IMR-90 (cell line): Measurements from ENCODE around the gene PAM16. TPM values are rescaled to one million over a fixed set of nuclear protein-coding genes. Genes with fewer than 3 reads are reported as not detected.

Experiments used
- ATAC-seq: fragments of 200-7000 bp; cut with Tn5 transposase; 2 replicates; pipeline ENCODE4 v1.9.1; 2020; ENCODE audit warnings: low read depth, mild to moderate bottlenecking, moderate library complexity
- BruUV-seq: library from RNA; stranded (reverse); fragments of 400-500 nt; replicated peaks from 2 replicates; lab custom pipeline; 2021; lab: Mats Ljungman, UMichigan
- CTCF ChIA-PET: fragments of 300-600 bp; formaldehyde crosslinking; extraction: SDS; loops from one replicate; lab custom pipeline; 2021; ENCODE audit warnings: antibody characterized with exemption; lab: Yijun Ruan, JAX
- POLR2A ChIA-PET: fragments of 300-600 bp; sonication (Branson Sonifier 250); formaldehyde crosslinking; loops from one replicate; lab custom pipeline; 2022; ENCODE audit warnings: antibody characterized with exemption; ENCODE audit not compliant: unreplicated experiment; lab: Charles Lee
- DNase-seq: peaks from one replicate; pipeline ENCODE4 v3.0.0; 2013
- H2AFZ ChIP-seq: replicated peaks from 2 replicates; pipeline ENCODE3; 2013; ENCODE audit warnings: low read length, mild to moderate bottlenecking; ENCODE audit not compliant: poor library complexity
- H2AK5ac ChIP-seq: 2 replicates; pipeline ENCODE4 v1.6.1; 2013; ENCODE audit warnings: low read depth, low read length, inconsistent platforms
- H2AK9ac ChIP-seq: replicated peaks from 2 replicates; pipeline ENCODE3; 2013; ENCODE audit warnings: mild to moderate bottlenecking, low read depth, low read length, moderate library complexity; ENCODE audit not compliant: poor library complexity
- H2BK120ac ChIP-seq: 2 replicates; pipeline ENCODE4 v1.6.1; 2013; ENCODE audit warnings: low read depth, low read length, inconsistent platforms
- H2BK15ac ChIP-seq: 3 replicates; pipeline ENCODE4 v1.6.1; 2013; ENCODE audit warnings: low read depth, low read length, inconsistent platforms
- H2BK20ac ChIP-seq: 2 replicates; pipeline ENCODE4 v1.6.1; 2013; ENCODE audit warnings: low read depth, mild to moderate bottlenecking, inconsistent platforms, low read length, moderate library complexity
- H2BK5ac ChIP-seq: 2 replicates; pipeline ENCODE4 v1.6.1; 2013; ENCODE audit warnings: mild to moderate bottlenecking, low read depth, low read length, inconsistent platforms; ENCODE audit not compliant: poor library complexity, severe bottlenecking
- H3K14ac ChIP-seq: replicated peaks from 2 replicates; pipeline ENCODE4 v1.6.1; 2013; ENCODE audit warnings: low read depth, low read length, inconsistent platforms
- H3K18ac ChIP-seq: 2 replicates; pipeline ENCODE4 v1.6.1; 2013; ENCODE audit warnings: low read depth, low read length, control low read depth
- H3K23ac ChIP-seq: 2 replicates; pipeline ENCODE4 v1.6.1; 2013; ENCODE audit warnings: low read depth, low read length, inconsistent platforms
- H3K27ac ChIP-seq: 2 replicates; pipeline ENCODE4 v1.5.1; 2013; ENCODE audit warnings: mild to moderate bottlenecking, control low read depth, low read length; ENCODE audit not compliant: insufficient read depth
- H3K27me3 ChIP-seq: 2 replicates; pipeline ENCODE4 v1.6.1; 2013; ENCODE audit warnings: low read length; ENCODE audit not compliant: control insufficient read depth, insufficient read depth
- H3K36me3 ChIP-seq: 2 replicates; pipeline ENCODE4 v1.6.1; 2013; ENCODE audit warnings: low read length, mixed read lengths; ENCODE audit not compliant: control insufficient read depth, insufficient read depth
- H3K4ac ChIP-seq: 2 replicates; pipeline ENCODE4 v1.6.1; 2013; ENCODE audit warnings: low read depth, low read length, inconsistent platforms
- H3K4me1 ChIP-seq: 2 replicates; pipeline ENCODE4 v1.6.1; 2013; ENCODE audit warnings: low read length, mixed read lengths; ENCODE audit not compliant: control insufficient read depth, insufficient read depth
- H3K4me2 ChIP-seq: 2 replicates; pipeline ENCODE4 v1.6.1; 2013; ENCODE audit warnings: low read depth, mild to moderate bottlenecking, control low read depth, low read length, moderate library complexity
- H3K4me3 ChIP-seq: 2 replicates; pipeline ENCODE4 v1.5.1; 2013; ENCODE audit warnings: low read depth, mild to moderate bottlenecking, control low read depth, low read length, moderate library complexity; ENCODE audit not compliant: insufficient read depth
- H3K56ac ChIP-seq: 2 replicates; pipeline ENCODE4 v1.6.1; 2013; ENCODE audit warnings: low read length, inconsistent platforms; ENCODE audit not compliant: insufficient read depth; ENCODE audit errors: extremely low read depth
- H3K79me1 ChIP-seq, 2 experiments: 2 replicates each; pipeline ENCODE4 v1.6.1; 2013; ENCODE audit warnings: low read length in 2 of 2, inconsistent platforms in 1 of 2, low read depth in 1 of 2
- H3K9ac ChIP-seq: 2 replicates; pipeline ENCODE4 v1.6.1; 2013; ENCODE audit warnings: low read depth, low read length, control low read depth
- H3K9me1 ChIP-seq: 2 replicates; pipeline ENCODE4 v1.6.1; 2013; ENCODE audit warnings: low read length, inconsistent platforms; ENCODE audit not compliant: insufficient read depth
- H3K9me3 ChIP-seq: 2 replicates; pipeline ENCODE4 v1.6.1; 2013; ENCODE audit warnings: low read length; ENCODE audit not compliant: control insufficient read depth, insufficient read depth
- H4K20me1 ChIP-seq: 2 replicates; pipeline ENCODE4 v1.6.1; 2013; ENCODE audit warnings: low read length, inconsistent platforms; ENCODE audit not compliant: insufficient read depth
- H4K5ac ChIP-seq: 2 replicates; pipeline ENCODE4 v1.6.1; 2013; ENCODE audit warnings: mild to moderate bottlenecking, low read depth, low read length, control low read depth
- H4K8ac ChIP-seq, 2 experiments: 2 replicates each; pipeline ENCODE4 v1.6.1; 2013; ENCODE audit warnings: low read depth in 2 of 2, low read length in 2 of 2, control low read depth in 1 of 2, inconsistent platforms in 1 of 2
- H4K91ac ChIP-seq: 2 replicates; pipeline ENCODE4 v1.6.1; 2013; ENCODE audit warnings: low read depth, low read length, inconsistent platforms; ENCODE audit not compliant: insufficient read depth
- BHLHE40 ChIP-seq: fragments of 150-350 bp; IDR thresholded peaks from 2 replicates; pipeline ENCODE4 v1.6.1; 2016; ENCODE audit warnings: mild to moderate bottlenecking, low read depth, low read length
- CEBPB ChIP-seq: IDR thresholded peaks from 2 replicates; pipeline ENCODE4 v1.6.1; 2012; ENCODE audit warnings: low read depth, low read length, improper control_type of control experiment
- CHD1 ChIP-seq: IDR thresholded peaks from 2 replicates; pipeline ENCODE4 v1.6.1; 2012; ENCODE audit warnings: low read depth, low read length, improper control_type of control experiment
- CTCF ChIP-seq: conservative IDR thresholded peaks from 2 replicates; pipeline ENCODE4 v1.5.1; 2012; ENCODE audit warnings: mild to moderate bottlenecking, low read depth, low read length, improper control_type of control experiment
- FOS ChIP-seq: fragments of 150-350 bp; IDR thresholded peaks from 2 replicates; pipeline ENCODE4 v1.6.1; 2016; ENCODE audit warnings: low read depth, low read length
- MAFK ChIP-seq: IDR thresholded peaks from 2 replicates; pipeline ENCODE4 v1.6.1; 2012; ENCODE audit warnings: low read depth, low read length, improper control_type of control experiment
- MAZ ChIP-seq: IDR thresholded peaks from 2 replicates; pipeline ENCODE4 v1.6.1; 2012; ENCODE audit warnings: low read depth, mild to moderate bottlenecking, low read length, improper control_type of control experiment, moderate library complexity, borderline replicate concordance
- MXI1 ChIP-seq: IDR thresholded peaks from 2 replicates; pipeline ENCODE4 v1.6.1; 2012; ENCODE audit warnings: low read depth, mild to moderate bottlenecking, low read length, moderate library complexity, borderline replicate concordance
- NFE2L2 ChIP-seq: fragments of 150-350 bp; IDR thresholded peaks from 2 replicates; pipeline ENCODE4 v1.6.1; 2016; ENCODE audit warnings: low read depth, mild to moderate bottlenecking, low read length
- POLR2A ChIP-seq: IDR thresholded peaks from 2 replicates; pipeline ENCODE4 v1.6.1; 2012; ENCODE audit warnings: mild to moderate bottlenecking, low read depth, low read length
- RAD21 ChIP-seq: IDR thresholded peaks from 2 replicates; pipeline ENCODE4 v1.6.1; 2012; ENCODE audit warnings: low read length, improper control_type of control experiment
- RCOR1 ChIP-seq: IDR thresholded peaks from 2 replicates; pipeline ENCODE4 v1.6.1; 2012; ENCODE audit warnings: mild to moderate bottlenecking, low read length, improper control_type of control experiment; ENCODE audit not compliant: insufficient replicate concordance
- RFX5 ChIP-seq: IDR thresholded peaks from 2 replicates; pipeline ENCODE4 v1.8.0; 2012; ENCODE audit warnings: low read depth, mild to moderate bottlenecking, low read length, moderate library complexity
- SMC3 ChIP-seq: fragments of 150-350 bp; IDR thresholded peaks from 2 replicates; pipeline ENCODE4 v1.6.1; 2016; ENCODE audit warnings: low read depth, mild to moderate bottlenecking, antibody characterized with exemption, low read length, moderate library complexity
- USF2 ChIP-seq: fragments of 150-350 bp; IDR thresholded peaks from 2 replicates; pipeline ENCODE4 v1.6.1; 2017; ENCODE audit warnings: mild to moderate bottlenecking, antibody characterized with exemption, low read length, low read depth
- WGBS, 2 experiments: methylation state at CpG; one replicate each; pipeline versions ENCODE4 v1.1.5 to v1.1.7; 2013; ENCODE audit warnings: missing lambda C conversion rate in 2 of 2; ENCODE audit not compliant: insufficient read length in 1 of 2; ENCODE audit errors: extremely low coverage in 2 of 2; 5-methylcytosine and 5-hydroxymethylcytosine counted together
- dilution Hi-C: fragments of 300-500 bp; cut with HindIII; formaldehyde crosslinking; loops from one replicate; pipeline ENCODE4 v1.14.3; 2018; ENCODE audit warnings: low sequenced_read_pairs; ENCODE audit not compliant: unreplicated experiment
- in situ Hi-C: fragments of 300-500 bp; cut with MboI; formaldehyde crosslinking; loops from 3 replicates; pipeline ENCODE4 v1.14.3; 2019; ENCODE audit warnings: low sequenced_read_pairs, inconsistent platforms, mixed read lengths
- intact Hi-C: fragments of 100-400 bp; cut with micrococcal nuclease; formaldehyde crosslinking; loops from 2 replicates; pipeline ENCODE4 v1.10.0; 2022
- polyA plus RNA-seq, 3 experiments: library from polyadenylated mRNA; depleted of rRNA; stranded (reverse); fragments of >200 nt; gene quantifications; 2 replicates each; pipeline ENCODE4 v1.2.3, GENCODE V29; 2012; ENCODE audit warnings: low replicate concordance in 1 of 3
- total RNA-seq: library from RNA; depleted of rRNA; stranded (reverse); fragments of >200 nt; gene quantifications from 2 replicates; pipeline ENCODE4 v1.2.3, GENCODE V29; 2012
- TF ChIP-seq, protein P1 (sequence below): fragments of 150-350 bp; IDR thresholded peaks from 2 replicates; pipeline ENCODE4 v1.6.1; 2016; ENCODE audit warnings: low read depth, mild to moderate bottlenecking, low read length, moderate library complexity, borderline replicate concordance

PAM16 gene
- total and polyA plus RNA-seq, 2 of the 4 experiments (the other 2 are of a cell fraction): 17.9 to 48.4 TPM

DNA sequence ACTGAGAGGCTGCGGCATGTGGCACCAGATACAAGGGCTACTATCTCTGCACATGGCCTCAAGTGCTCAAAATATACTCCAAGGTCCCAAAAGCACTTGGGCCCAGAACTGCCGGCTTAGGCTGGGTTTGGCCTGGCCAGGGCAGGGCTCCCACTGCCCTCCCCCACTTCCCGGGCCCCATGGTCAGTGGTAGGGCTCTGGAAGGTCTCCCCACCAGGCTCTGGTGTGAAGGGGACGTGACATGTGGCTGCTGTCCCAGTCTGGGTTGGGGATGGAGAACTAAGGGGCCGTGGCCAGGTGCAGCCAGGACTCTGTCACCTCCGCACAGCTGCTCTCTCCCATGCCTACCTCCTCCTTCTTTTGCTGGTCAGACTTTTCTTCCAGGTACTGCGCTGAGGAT, 5.7 kb upstream of the PAM16 start:
- Histone ChIP-seq H3K56ac (no peak overlapping the region), H3K4me3 (no peak overlapping the region), H3K4me1 (peaks cover 4% of the 10 kb centered on the region), H2AK5ac (no peak overlapping the region), H3K36me3 (peaks cover 2% of the 10 kb centered on the region; the same call in 1 of the 2 replicates), H2AFZ (no peak overlapping the region), H2BK120ac (no peak overlapping the region), H3K9me1 (0 out of 2 replicates have a peak, but pooled peaks cover 8% of the 10 kb centered on the region), H4K20me1 (peaks cover 4% of the 10 kb centered on the region; the same call in 1 of the 2 replicates), H2AK9ac (no peak overlapping the region), H3K14ac (no peak overlapping the region), H3K4me2 (no peak overlapping the region), H3K27ac (no peak overlapping the region), H3K23ac (no peak overlapping the region), H4K8ac (no peak overlapping the region), H3K9ac (no peak overlapping the region), H4K91ac (no peak overlapping the region), H4K5ac (no peak overlapping the region), H3K18ac (no peak overlapping the region), H2BK20ac (no peak overlapping the region), H2BK5ac (no peak overlapping the region), H2BK15ac (no peak overlapping the region), H3K9me3 (no peaks in the 10 kb centered on the region), H3K27me3 (no peaks in the 10 kb centered on the region), H3K79me1 (no peaks in the 10 kb centered on the region; a peak in 1 of 4 replicates), H3K4ac (no peak overlapping the region)
- dilution Hi-C loops (no loop called here), in situ Hi-C loops (no loop called here), intact Hi-C loops (no loop called here)
- DNase-seq (no peak), ATAC-seq (no peak)
- CTCF ChIA-PET: interaction anchor here (1.3 kb wide), 1 partner anchor 46 kb away, joined by 3 read pairs; no protein-coding TSS in a partner anchor
- BruUV-seq: no TSS peak
- no peak for TF ChIP-seq CHD1
- no peak for TF ChIP-seq MAZ
- TF ChIP-seq SMC3: no peak
- TF ChIP-seq FOS: no peak
- no peak for TF ChIP-seq MXI1
- TF ChIP-seq BHLHE40: no peak
- no peak for TF ChIP-seq CTCF
- TF ChIP-seq RAD21: no peak
- no peak for TF ChIP-seq USF2
- TF ChIP-seq POLR2A: no peak
- no peak for TF ChIP-seq RCOR1
- TF ChIP-seq, protein P1, sequence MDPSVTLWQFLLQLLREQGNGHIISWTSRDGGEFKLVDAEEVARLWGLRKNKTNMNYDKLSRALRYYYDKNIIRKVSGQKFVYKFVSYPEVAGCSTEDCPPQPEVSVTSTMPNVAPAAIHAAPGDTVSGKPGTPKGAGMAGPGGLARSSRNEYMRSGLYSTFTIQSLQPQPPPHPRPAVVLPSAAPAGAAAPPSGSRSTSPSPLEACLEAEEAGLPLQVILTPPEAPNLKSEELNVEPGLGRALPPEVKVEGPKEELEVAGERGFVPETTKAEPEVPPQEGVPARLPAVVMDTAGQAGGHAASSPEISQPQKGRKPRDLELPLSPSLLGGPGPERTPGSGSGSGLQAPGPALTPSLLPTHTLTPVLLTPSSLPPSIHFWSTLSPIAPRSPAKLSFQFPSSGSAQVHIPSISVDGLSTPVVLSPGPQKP: no peak
- TF ChIP-seq RFX5: no peak
- no peak for TF ChIP-seq CEBPB
- no peak for TF ChIP-seq NFE2L2
- TF ChIP-seq MAFK: no peak
- WGBS, 2 experiments: 100% methylated on average over 2 of the region's 7 CpGs; no CpG with 5 or more reads in 1 of the 2 experiments
- POLR2A ChIA-PET: no interaction called here
